Adipocyte (in vitro differentiated cells): ENCODE results near the gene NOL4L.
"Not testable (repeated sequence)": the region's sequence is repeated elsewhere in the genome, so short reads cannot be mapped to it uniquely, and the experiment has no call there.

ENCODE experiments used
- DNase-seq: peaks from one replicate; pipeline ENCODE4 v3.0.0-alpha.2; 2015; ENCODE audit warnings: low read depth
- H3K27me3 ChIP-seq: replicated peaks from 2 replicates; pipeline ENCODE4 v1.7.0; 2013; ENCODE audit warnings: mild to moderate bottlenecking, low read length, moderate library complexity; ENCODE audit not compliant: control insufficient read depth, insufficient read depth
- H3K36me3 ChIP-seq: 2 replicates; pipeline ENCODE4 v1.7.0; 2013; ENCODE audit warnings: low read length, mild to moderate bottlenecking, moderate library complexity; ENCODE audit not compliant: control insufficient read depth, insufficient read depth, severe bottlenecking
- H3K4me1 ChIP-seq: 2 replicates; pipeline ENCODE4 v1.7.0; 2013; ENCODE audit warnings: mild to moderate bottlenecking, low read length, moderate library complexity; ENCODE audit not compliant: control insufficient read depth, insufficient read depth
- H3K4me3 ChIP-seq: 2 replicates; pipeline ENCODE4 v1.7.0; 2013; ENCODE audit warnings: mild to moderate bottlenecking, low read length, moderate library complexity
- H3K9ac ChIP-seq: 2 replicates; pipeline ENCODE4 v1.7.0; 2013; ENCODE audit warnings: mild to moderate bottlenecking, low read length, moderate library complexity
- H3K9me3 ChIP-seq: 2 replicates; pipeline ENCODE4 v1.7.0; 2013; ENCODE audit warnings: mild to moderate bottlenecking, low read length, moderate library complexity; ENCODE audit not compliant: control insufficient read depth

NOL4L gene

DNA sequence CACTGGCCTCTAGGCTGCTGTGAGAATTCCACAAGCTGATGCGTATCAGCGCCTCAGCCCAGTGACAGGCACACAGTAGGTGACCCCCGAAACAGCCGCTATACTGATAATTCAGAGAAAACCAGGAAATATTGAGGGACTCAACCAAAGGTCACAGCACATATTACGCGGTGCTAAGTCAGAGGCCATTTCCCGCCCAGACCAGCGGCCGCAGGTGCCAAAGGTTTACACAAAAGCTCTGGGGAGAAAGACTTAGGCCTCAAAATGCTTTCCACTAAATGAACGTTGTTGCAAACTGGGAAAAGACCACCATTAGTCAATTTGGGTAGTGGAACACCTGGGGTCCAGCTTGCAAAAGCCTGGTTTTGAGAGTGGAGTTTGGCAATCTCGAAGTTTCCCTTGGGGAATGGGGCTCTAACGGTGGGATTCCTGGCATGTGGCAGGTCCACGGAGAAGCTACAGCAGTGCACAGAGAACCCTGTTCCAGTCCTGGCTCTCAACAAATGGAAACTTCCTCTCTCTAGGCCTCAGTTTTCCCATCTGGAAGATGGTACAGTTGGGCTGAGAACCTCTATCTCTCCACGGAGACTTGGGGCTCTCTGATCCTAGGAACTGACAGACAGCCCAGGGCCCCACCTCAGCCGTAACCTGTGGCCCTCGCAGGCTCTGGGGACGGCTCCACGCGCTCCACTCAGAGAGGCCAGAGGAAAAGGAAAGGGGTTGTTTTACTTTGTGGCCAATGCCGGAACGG lies 4.7 kb downstream of the NOL4L start:
- no peak overlapping the region for H3K9ac ChIP-seq
- no peak overlapping the region for H3K4me3 ChIP-seq
- H3K27me3 ChIP-seq, result no peaks in the 10 kb centered on the region
- no peak for DNase-seq
- no peaks in the 10 kb centered on the region for H3K9me3 ChIP-seq
- H3K36me3 ChIP-seq, result no peaks in the 10 kb centered on the region
- H3K4me1 ChIP-seq, result peaks cover 9% of the 10 kb centered on the region

DNA sequence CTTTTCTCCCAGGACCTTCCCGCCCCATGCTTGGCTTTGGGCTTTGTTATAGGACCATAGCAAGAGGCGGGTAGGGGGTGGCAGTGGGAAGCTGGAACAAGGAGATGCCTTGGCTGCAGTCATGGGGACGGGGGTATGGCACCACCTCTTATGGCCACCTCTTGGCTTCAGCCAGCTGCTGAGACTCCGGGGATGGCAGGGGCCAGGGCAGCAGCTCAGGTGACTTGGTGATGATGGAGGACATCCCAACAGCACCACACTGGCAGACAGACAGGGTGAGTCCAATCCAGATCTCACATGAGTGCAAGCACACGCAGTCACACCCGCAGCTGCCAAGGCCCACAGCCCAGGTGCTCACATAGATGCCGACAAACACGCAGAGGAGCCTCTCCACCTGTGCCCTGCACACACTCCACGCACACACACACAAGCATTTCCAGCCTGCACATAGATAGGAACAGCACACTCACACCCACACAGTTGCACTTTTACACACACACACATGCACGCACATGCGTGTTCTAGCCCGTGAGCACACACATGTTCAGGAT lies 6.2 kb downstream of the NOL4L start:
- no peaks in the 10 kb centered on the region for H3K9me3 ChIP-seq
- H3K4me1 ChIP-seq, result peaks cover 23% of the 10 kb centered on the region
- no peaks in the 10 kb centered on the region for H3K36me3 ChIP-seq
- no peaks in the 10 kb centered on the region for H3K27me3 ChIP-seq
- no peak overlapping the region for H3K4me3 ChIP-seq
- H3K9ac ChIP-seq, result no peak overlapping the region
- no peak for DNase-seq

DNA sequence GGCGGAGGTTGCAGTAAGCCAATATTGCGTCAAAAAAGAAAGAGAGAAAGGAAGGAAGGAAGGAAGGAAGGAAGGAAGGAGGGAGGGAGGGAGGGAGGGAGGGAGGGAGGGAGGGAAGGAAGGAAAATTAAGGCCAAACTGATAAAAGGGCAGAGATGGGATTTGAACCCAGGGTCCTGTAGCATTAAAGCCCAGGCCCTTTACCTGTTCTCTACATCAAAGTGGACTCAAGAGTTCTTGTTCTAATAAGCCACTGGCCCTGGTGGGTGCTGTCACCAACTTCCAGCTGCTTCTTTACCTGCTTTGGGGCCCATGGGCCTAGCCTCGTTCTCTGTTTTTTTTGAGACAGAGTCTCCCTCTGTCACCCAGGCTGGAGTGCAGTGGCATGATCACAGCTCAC lies 7.1 kb downstream of the NOL4L start:
- not testable (repeated sequence) for H3K9ac ChIP-seq, H3K27me3 ChIP-seq, H3K36me3 ChIP-seq, DNase-seq, H3K9me3 ChIP-seq, H3K4me3 ChIP-seq
- H3K4me1 ChIP-seq, result peaks cover 26% of the 10 kb centered on the region

GRCh38 chr20:32577657-32578056 lies 7.5 kb downstream of the NOL4L start:
- H3K9me3 ChIP-seq, result no peaks in the 10 kb centered on the region
- no peak overlapping the region for H3K9ac ChIP-seq
- H3K36me3 ChIP-seq, result no peaks in the 10 kb centered on the region
- no peak for DNase-seq
- peaks cover 26% of the 10 kb centered on the region for H3K4me1 ChIP-seq
- no peak overlapping the region for H3K4me3 ChIP-seq
- no peaks in the 10 kb centered on the region for H3K27me3 ChIP-seq

DNA sequence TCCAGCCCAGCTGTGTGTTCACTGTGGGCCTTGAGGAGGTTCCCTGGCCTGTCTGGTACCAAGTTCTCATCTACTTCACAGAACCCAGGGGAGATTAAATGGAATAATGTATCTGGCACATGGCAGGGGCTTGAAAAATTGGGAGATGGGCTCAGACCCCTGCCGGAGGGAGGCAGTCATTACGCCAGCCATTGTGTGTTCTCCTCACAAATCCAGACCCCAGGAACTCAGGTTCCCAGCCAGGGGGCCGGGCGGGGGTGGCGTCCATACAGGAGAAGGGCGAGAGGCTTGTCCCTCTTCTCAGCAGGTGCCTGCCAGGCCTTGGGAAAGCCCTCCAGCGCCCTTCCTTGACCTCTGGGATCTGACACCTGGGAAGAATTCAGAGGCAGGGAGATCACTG lies 8.1 kb downstream of the NOL4L start:
- Histone ChIP-seq H3K4me1 (peaks cover 26% of the 10 kb centered on the region), H3K36me3 (no peaks in the 10 kb centered on the region), H3K4me3 (no peak overlapping the region), H3K9ac (no peak overlapping the region), H3K9me3 (no peaks in the 10 kb centered on the region), H3K27me3 (no peaks in the 10 kb centered on the region)
- no peak for DNase-seq

- no peak for DNase-seq
- Histone ChIP-seq H3K4me3 (no peak overlapping the region), H3K9ac (no peak overlapping the region), H3K36me3 (no peaks in the 10 kb centered on the region), H3K4me1 (peaks cover 26% of the 10 kb centered on the region), H3K27me3 (no peaks in the 10 kb centered on the region), H3K9me3 (no peaks in the 10 kb centered on the region)
These were observed 8.6 kb downstream of the NOL4L start for GRCh38 chr20:32576560-32576959.

GRCh38 chr20:32575805-32576204 lies 9.3 kb downstream of the NOL4L start:
- DNase-seq, result no peak
- Histone ChIP-seq H3K4me1 (peaks cover 27% of the 10 kb centered on the region), H3K27me3 (no peaks in the 10 kb centered on the region), H3K36me3 (no peaks in the 10 kb centered on the region), H3K4me3 (no peak overlapping the region), H3K9me3 (no peaks in the 10 kb centered on the region), H3K9ac (no peak overlapping the region)

- Histone ChIP-seq H3K4me1 (peaks cover 31% of the 10 kb centered on the region), H3K27me3 (no peaks in the 10 kb centered on the region), H3K36me3 (no peaks in the 10 kb centered on the region), H3K9ac (no peak overlapping the region), H3K9me3 (no peaks in the 10 kb centered on the region), H3K4me3 (no peak overlapping the region)
- no peak for DNase-seq
These were observed 9.9 kb downstream of the NOL4L start for GRCh38 chr20:32575227-32575581.

DNA sequence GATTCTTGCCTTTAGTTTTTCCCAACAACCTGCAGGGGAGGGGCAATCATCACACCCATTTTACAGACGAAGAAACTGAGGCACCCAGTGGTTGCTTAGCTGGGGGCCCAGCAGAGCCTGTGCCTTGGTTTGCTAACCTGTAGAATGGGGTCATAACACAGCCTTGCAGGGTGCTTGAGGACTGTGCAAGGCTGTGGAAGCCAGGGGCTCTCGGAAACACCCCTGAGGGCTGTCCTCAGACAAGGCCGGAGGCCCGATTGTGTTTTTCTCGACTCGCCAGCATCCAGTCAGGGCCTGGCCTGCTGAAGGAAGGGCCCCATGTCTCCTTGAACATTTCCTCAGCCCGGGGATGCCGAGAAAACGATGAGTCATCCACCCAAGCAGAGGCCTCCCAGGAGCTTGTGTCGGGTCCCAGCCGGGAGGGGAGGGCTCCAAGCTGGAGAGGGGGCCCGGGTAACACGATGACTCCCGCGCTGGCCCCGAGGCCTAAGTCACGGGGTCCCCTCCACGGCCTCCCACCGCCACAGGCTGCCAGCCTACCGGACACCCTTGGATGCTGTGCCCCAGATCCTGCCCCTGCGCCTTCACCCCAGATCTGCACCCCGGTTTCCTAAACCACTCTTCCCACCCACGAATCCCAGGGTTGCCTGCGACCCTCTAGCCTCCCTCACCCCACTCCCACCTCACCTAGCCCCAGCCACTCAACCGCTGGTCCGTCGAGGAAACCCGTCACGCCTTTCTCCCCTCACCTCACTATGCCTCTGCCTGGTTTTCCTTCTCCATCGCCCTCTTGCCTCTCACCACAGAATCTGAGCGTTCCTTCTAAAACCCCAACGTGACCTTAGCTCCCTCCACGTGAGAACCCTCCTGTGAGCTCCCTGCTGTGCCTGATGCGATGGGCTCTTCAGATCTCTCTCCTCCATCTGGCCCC lies 10.6 kb downstream of the NOL4L start:
- Histone ChIP-seq H3K36me3 (no peaks in the 10 kb centered on the region), H3K4me1 (peaks cover 31% of the 10 kb centered on the region), H3K9me3 (no peaks in the 10 kb centered on the region), H3K27me3 (no peaks in the 10 kb centered on the region), H3K9ac (peak overlapping the region; percentile 79), H3K4me3 (no peak overlapping the region)
- DNase-seq, result peak; percentile 81

DNA sequence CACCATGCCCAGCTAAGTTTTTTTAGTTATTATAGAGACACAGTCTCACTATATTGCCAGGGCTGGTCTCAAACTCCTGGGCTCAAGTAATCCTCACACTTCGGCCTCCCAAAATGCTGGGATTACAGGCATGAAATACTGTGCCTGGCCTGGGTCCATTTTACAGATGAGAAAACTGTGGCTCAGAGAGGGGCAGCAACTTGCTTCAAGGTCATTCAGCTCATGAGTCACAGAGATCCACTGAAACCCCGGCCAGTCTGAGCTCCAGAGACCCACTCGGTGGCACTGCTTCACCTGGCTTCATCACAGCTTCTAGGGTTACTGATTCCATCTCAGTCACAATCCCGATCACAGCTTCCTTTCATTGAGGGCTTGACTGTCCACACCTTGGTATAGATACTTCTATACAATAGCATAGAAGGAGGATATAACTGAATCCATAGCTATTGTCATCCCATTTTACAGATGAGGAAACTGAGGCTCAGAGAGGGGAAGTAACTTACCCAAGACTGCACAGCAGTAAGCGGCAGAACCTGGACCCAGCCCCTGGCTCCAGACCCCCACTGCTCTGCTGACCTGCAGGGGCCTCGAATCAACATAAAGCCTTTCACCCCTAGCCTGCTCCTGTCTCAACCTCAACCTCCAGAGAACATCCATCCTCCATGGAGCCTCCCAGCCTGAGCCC lies 11.8 kb downstream of the NOL4L start:
- no peak for DNase-seq
- Histone ChIP-seq H3K27me3 (no peaks in the 10 kb centered on the region), H3K9me3 (no peaks in the 10 kb centered on the region), H3K4me1 (peaks cover 31% of the 10 kb centered on the region), H3K36me3 (no peaks in the 10 kb centered on the region), H3K4me3 (no peak overlapping the region), H3K9ac (peak overlapping the region; percentile 79)
